Psoas muscle (tissue), 8 donors: Measurements from ENCODE around the gene NHLH1. TPM values are rescaled to one million over a fixed set of nuclear protein-coding genes. Genes with fewer than 3 reads are reported as not detected.

Experiments
- ATAC-seq, 4 donors: fragments of 200-7000 bp; cut with Tn5 transposase; one replicate each; pipeline ENCODE4 v1.9.1; 2020; ENCODE audit warnings: moderate library complexity in 3 of 4, mild to moderate bottlenecking in 2 of 4
- DNase-seq, 2 donors: peaks; one replicate each; pipeline ENCODE4 v3.0.0-alpha.2; 2020
- H3K27ac ChIP-seq: fragments of 200-600 bp; one replicate; pipeline ENCODE4 v1.8.0; 2022
- H3K27me3 ChIP-seq, 3 donors: fragments of 200-600 bp in 1 of 3; one replicate each; pipeline versions ENCODE4 v1.6.1 to v1.8.0; 2013 to 2022; ENCODE audit warnings: low read length in 2 of 3, mild to moderate bottlenecking in 2 of 3, moderate library complexity in 1 of 3; ENCODE audit not compliant: insufficient read depth in 3 of 3
- H3K36me3 ChIP-seq, 2 donors: fragments of 200-600 bp in 1 of 2; one replicate each; pipeline versions ENCODE4 v1.6.1 to v1.8.0; 2013 to 2022; ENCODE audit warnings: low read depth in 1 of 2, mild to moderate bottlenecking in 1 of 2, moderate library complexity in 1 of 2; ENCODE audit not compliant: insufficient read depth in 1 of 2
- H3K4me1 ChIP-seq: fragments of 200-600 bp; one replicate; pipeline ENCODE4 v1.8.0; 2022
- H3K4me3 ChIP-seq: fragments of 200-600 bp; one replicate; pipeline ENCODE4 v1.8.0; 2022; ENCODE audit warnings: mild to moderate bottlenecking
- H3K9me3 ChIP-seq: fragments of 200-600 bp; one replicate; pipeline ENCODE4 v1.8.0; 2022
- WGBS, 3 donors: extraction: QIAGEN DNeasy Blood & Tissue Kit; methylation state at CpG; one replicate each; pipeline versions ENCODE4 v1.1.6 to v1.1.7; 2013; 5-methylcytosine and 5-hydroxymethylcytosine counted together
- intact Hi-C, 2 donors: fragments of 100-400 bp; cut with DNase I; formaldehyde crosslinking; loops; one replicate each; pipeline versions ENCODE4 v1.11.0 to v1.14.2; 2022
- polyA plus RNA-seq, 3 donors: library from polyadenylated mRNA; stranded (reverse); fragments of 200-250 nt; gene quantifications; one replicate each; pipeline ENCODE4 v1.2.3, GENCODE V29; 2013
- total RNA-seq, 4 donors: library from RNA; stranded (reverse); fragmentation: NEBNext Ultra II Directional in 2 of 4; extraction: Animal tissue kit (Norgen Biotek cat#: 25700) in 2 of 4; gene quantifications; one replicate each; pipeline versions ENCODE4 v1.2.1 to v1.2.4, GENCODE V29; 2021 to 2023
- TF ChIP-seq, protein P1 (sequence below): fragments of 200-600 bp; IDR thresholded peaks from one replicate; pipeline ENCODE4 v1.8.0; 2022; ENCODE audit warnings: antibody characterized with exemption
- donor health status: healthy with polysubstance abuse.
- donor health status: DM: no; HTN: no; CAD: no; lungs with moderate emphysema.
- donor health status: Bipolar disorder and iron deficiency.
- donor health status: healthy.
- donor health status: DM: yes; HTN: yes; CAD: no.
- donor health status: DM: no; HTN: no; CAD: no.
- donor health status: DM: no; HTN: no; CAD: no.
- donor health status: DM: yes; HTN: yes; CAD: no.

Gene NHLH1
- total and polyA plus RNA-seq, 7 donors = 0.06 to 0.20 (median 0.10) TPM; not detected in 3

DNA sequence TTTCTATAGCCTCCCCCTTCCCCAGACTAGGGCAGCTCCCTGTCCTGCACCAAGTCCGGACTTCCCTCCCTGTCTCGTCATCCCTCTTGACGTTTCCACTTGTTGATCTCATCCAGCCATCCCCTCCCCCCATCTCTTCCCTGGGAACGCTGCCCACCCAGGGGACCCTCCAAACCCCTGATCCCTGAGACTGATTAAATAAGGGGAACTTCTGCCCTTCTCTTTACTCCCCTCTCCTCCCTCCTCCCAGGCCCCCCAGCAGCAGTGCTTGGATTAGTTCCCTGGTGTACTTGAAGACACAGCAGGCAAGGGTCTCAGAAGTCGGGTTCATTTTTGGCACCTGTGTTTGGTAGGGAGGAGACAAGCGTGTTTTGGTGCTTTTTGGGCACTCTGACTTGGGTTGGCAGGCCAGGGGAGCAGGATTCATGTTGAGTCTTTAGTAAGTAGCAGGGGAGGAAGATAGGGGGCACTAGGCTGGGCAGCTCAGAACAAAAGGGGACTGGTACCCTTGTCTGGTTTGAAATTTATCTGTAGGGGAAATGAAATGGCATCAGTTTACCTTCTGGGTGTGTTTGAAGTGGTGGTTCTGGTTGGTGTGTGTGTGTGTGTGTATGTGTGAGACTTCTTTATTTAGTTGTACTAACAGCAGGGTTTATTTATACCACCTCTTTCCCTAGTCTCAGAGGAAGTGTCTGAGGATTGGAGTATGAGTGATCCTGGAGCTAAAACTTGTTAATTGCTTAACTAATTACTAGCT lies 44.6 kb downstream of the NHLH1 start:
- Histone ChIP-seq H3K27me3 (no peaks in the 10 kb centered on the region), H3K9me3 (no peaks in the 10 kb centered on the region), H3K27ac (no peak overlapping the region), H3K36me3 (no peaks in the 10 kb centered on the region), H3K4me1 (no peaks in the 10 kb centered on the region), H3K4me3 (no peak overlapping the region)
- intact Hi-C loops = no loop called here
- ATAC-seq (no peak), DNase-seq (no peak)
- TF ChIP-seq, protein P1, sequence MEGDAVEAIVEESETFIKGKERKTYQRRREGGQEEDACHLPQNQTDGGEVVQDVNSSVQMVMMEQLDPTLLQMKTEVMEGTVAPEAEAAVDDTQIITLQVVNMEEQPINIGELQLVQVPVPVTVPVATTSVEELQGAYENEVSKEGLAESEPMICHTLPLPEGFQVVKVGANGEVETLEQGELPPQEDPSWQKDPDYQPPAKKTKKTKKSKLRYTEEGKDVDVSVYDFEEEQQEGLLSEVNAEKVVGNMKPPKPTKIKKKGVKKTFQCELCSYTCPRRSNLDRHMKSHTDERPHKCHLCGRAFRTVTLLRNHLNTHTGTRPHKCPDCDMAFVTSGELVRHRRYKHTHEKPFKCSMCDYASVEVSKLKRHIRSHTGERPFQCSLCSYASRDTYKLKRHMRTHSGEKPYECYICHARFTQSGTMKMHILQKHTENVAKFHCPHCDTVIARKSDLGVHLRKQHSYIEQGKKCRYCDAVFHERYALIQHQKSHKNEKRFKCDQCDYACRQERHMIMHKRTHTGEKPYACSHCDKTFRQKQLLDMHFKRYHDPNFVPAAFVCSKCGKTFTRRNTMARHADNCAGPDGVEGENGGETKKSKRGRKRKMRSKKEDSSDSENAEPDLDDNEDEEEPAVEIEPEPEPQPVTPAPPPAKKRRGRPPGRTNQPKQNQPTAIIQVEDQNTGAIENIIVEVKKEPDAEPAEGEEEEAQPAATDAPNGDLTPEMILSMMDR = no peak
- 53 to 65% (median 54%) methylated on average over 6 of the region's 6 CpGs for WGBS, 3 donors

DNA sequence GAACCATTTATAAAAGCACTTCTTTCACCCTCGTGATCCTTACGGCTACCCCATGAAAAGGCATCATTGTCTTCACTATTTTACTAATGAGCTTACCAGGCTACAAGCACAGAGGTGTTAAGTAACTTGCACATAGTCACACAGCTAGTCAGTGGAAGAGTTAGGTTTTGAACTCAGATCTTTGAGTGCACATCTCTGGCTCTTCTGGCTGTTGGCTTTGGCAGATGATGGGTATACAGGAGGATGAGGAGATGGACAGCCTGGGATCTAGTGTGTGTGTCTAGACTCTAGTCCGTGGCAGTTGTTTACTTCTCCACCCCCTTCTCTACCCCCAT lies 45.1 kb downstream of the NHLH1 start:
- no peak overlapping the region for H3K27ac ChIP-seq
- DNase-seq = no peak
- H3K36me3 ChIP-seq = no peaks in the 10 kb centered on the region
- no peaks in the 10 kb centered on the region for H3K27me3 ChIP-seq
- H3K4me3 ChIP-seq = no peak overlapping the region
- H3K4me1 ChIP-seq = no peaks in the 10 kb centered on the region
- TF ChIP-seq, protein P1 = no peak
- no peaks in the 10 kb centered on the region for H3K9me3 ChIP-seq
- no peak for ATAC-seq
- intact Hi-C loops = no loop called here
- 87 to 89% (median 88%) methylated on average over 3 of the region's 3 CpGs for WGBS, 3 donors

DNA sequence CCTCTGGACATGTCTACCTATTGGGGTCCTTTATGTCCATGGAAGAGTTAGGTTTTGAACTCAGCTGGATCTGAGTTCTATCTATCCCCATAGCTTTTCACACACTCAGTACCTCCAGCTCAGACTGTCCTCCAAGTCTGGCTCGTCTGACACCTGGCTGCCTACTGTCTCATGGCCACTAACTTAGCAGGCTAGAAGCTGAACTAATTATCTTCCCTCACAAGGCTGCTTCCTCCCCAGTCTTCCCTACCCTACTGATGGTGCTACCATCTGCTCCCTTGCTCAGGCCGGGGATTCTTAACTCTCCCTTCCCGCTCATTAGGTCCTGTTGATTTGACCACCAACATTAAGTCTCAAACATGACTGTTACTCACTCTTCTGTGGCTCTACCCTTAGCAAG lies 46.8 kb downstream of the NHLH1 start:
- intact Hi-C loops = no loop called here
- Histone ChIP-seq H3K27me3 (no peaks in the 10 kb centered on the region), H3K4me1 (no peaks in the 10 kb centered on the region), H3K9me3 (no peaks in the 10 kb centered on the region), H3K4me3 (no peak overlapping the region), H3K27ac (no peak overlapping the region), H3K36me3 (no peaks in the 10 kb centered on the region)
- 69 to 76% (median 72%) methylated on average over 3 of the region's 3 CpGs for WGBS, 3 donors
- TF ChIP-seq, protein P1 = no peak
- ATAC-seq (no peak), DNase-seq (no peak)

DNA sequence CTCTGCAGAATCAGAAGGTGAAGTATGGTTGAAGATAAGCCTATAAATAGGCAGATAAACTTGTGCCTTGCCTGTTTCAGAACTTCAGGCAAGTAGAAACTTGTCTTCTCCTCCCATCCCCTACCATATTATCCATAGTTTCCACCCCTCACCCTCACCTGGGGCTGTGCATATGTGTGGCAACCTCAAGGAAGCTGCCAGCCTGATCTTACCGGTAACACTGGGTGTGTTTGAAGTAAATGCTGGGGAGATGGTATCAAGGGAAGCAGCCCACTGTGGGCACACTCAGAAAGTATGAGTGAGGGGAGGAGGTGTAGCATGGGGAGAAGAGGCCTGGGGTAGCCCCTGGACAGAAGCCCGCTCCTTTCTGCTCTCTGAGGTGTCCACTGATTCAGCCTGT lies 48.0 kb downstream of the NHLH1 start:
- TF ChIP-seq, protein P1 = no peak
- DNase-seq (no peak), ATAC-seq (no peak)
- Histone ChIP-seq H3K4me3 (no peak overlapping the region), H3K9me3 (no peaks in the 10 kb centered on the region), H3K4me1 (no peaks in the 10 kb centered on the region), H3K27me3 (no peaks in the 10 kb centered on the region), H3K27ac (no peak overlapping the region), H3K36me3 (no peaks in the 10 kb centered on the region)
- intact Hi-C loops = no loop called here
- WGBS, 3 donors = 95 to 100% (median 97%) methylated on average over 2 of the region's 2 CpGs

DNA sequence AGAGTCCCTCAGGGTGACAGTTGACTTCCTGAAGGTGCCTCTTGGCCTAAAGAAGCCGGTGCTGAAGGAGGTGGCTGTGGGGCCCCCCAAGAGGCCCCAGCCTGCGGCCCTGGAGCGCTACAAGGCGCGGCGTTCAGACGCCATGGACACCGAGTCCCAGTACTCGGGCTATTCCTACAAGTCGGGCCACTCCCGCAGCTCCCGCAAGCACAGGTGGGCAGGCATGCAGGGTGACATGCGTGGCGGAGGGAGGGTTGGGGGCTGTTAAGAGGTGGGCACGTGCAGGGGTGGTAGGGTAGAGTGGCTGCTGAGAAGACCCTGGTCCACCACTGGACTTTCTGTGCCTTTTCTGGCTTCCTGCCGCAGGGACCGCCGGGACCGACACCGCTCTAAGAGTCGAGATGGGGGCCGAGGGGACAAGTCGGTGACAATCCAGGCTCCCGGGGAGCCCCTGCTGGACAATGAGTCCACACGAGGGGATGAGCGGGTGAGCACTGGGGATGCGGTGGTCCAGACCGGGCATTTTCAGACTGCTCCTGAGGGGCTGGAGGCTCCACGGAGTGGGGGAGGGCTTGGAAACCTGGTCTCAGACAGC lies 48.9 kb downstream of the NHLH1 start:
- DNase-seq (no peak), ATAC-seq (no peak)

More for the DNA sequence above, 48.9 kb downstream of the NHLH1 start:
- no peaks in the 10 kb centered on the region for H3K9me3 ChIP-seq
- H3K36me3 ChIP-seq = no peaks in the 10 kb centered on the region
- 92 to 96% (median 94%) methylated on average over 29 of the region's 29 CpGs for WGBS, 3 donors
- no peaks in the 10 kb centered on the region for H3K27me3 ChIP-seq
- intact Hi-C loops = no loop called here
- TF ChIP-seq, protein P1 = no peak
- H3K27ac ChIP-seq = no peak overlapping the region
- H3K4me3 ChIP-seq = no peak overlapping the region
- H3K4me1 ChIP-seq = no peaks in the 10 kb centered on the region
